Fibroblast of skin of right biceps (primary cell): ENCODE data around the gene TIAL1.
"Not testable (repeated sequence)": the region's sequence is repeated elsewhere in the genome, so short reads cannot be mapped to it uniquely, and the experiment has no call there.

Experiments used
- DNase-seq: peaks from one replicate; pipeline ENCODE4 v3.0.0-alpha.2; 2013

The TIAL1 gene

GRCh38 chr10:119545310-119545709, 51.5 kb downstream of the TIAL1 start:
- no peak for DNase-seq

GRCh38 chr10:119543814-119544642, 52.7 kb downstream of the TIAL1 start:
- no peak for DNase-seq

GRCh38 chr10:119542988-119543813, 53.6 kb downstream of the TIAL1 start:
- peak; percentile 72 for DNase-seq

- peak; percentile 88 for DNase-seq
Observed at GRCh38 chr10:119542357-119542987, 54.3 kb downstream of the TIAL1 start, which contains the start of gene RGS10. Gene RGS10 (minus strand): TSS chr10:119542719. CDS start chr10:119542638, 81 bp downstream.

GRCh38 chr10:119541459-119542356, 55.1 kb downstream of the TIAL1 start:
- no peak for DNase-seq

- no peak for DNase-seq
Observed at GRCh38 chr10:119541046-119541445, 55.7 kb downstream of the TIAL1 start.

GRCh38 chr10:119540038-119540437, 56.7 kb downstream of the TIAL1 start:
- no peak for DNase-seq

GRCh38 chr10:119539359-119539825, 57.4 kb downstream of the TIAL1 start:
- no peak for DNase-seq

GRCh38 chr10:119538632-119539358, 58.0 kb downstream of the TIAL1 start:
- DNase-seq: no peak

- DNase-seq: no peak
Observed at GRCh38 chr10:119537953-119538630, 58.7 kb downstream of the TIAL1 start.

- no peak for DNase-seq
Observed at GRCh38 chr10:119536508-119537025, 60.2 kb downstream of the TIAL1 start.

- DNase-seq: no peak
Observed at GRCh38 chr10:119535837-119536507, 60.8 kb downstream of the TIAL1 start.

GRCh38 chr10:119535305-119535704, 61.5 kb downstream of the TIAL1 start:
- DNase-seq: peak; percentile 85

GRCh38 chr10:119533473-119533872, 63.3 kb downstream of the TIAL1 start:
- DNase-seq: no peak

- not testable (repeated sequence) for DNase-seq
Observed at GRCh38 chr10:119532791-119533190, 64.0 kb downstream of the TIAL1 start.

- not testable (repeated sequence) for DNase-seq
Observed at GRCh38 chr10:119532251-119532650, 64.5 kb downstream of the TIAL1 start.

GRCh38 chr10:119531067-119531466, 65.7 kb downstream of the TIAL1 start:
- DNase-seq: no peak

- peak; percentile 98 for DNase-seq
Observed at GRCh38 chr10:119528663-119529237, 68.0 kb downstream of the TIAL1 start.
